GM12872 (cell line): ENCODE measurements around the gene SRGAP1.

Experiments
- CTCF ChIP-seq: IDR thresholded peaks from 3 replicates; pipeline ENCODE4 v1.5.1; 2011; ENCODE audit warnings: low read depth, mild to moderate bottlenecking, low read length, moderate library complexity; ENCODE audit not compliant: insufficient read depth

The SRGAP1 gene

GRCh38 chr12:64203775-64204174 lies 359.3 kb downstream of the SRGAP1 start:
- no peak for TF ChIP-seq CTCF

- no peak for TF ChIP-seq CTCF
Measured at GRCh38 chr12:64205542-64205941, 361.0 kb downstream of the SRGAP1 start.

- no peak for TF ChIP-seq CTCF
Measured at GRCh38 chr12:64207453-64207852, 363.0 kb downstream of the SRGAP1 start.
